HG03064 (cell line): ENCODE results near the gene TNFRSF9.
"Not testable (repeated sequence)": the region's sequence is repeated elsewhere in the genome, so short reads cannot be mapped to it uniquely, and the experiment has no call there.

Experiments
- ATAC-seq: cut with Tn5 transposase; IDR thresholded peaks from one replicate; pipeline ENCODE4 v1.9.1; 2021; ENCODE audit warnings: low read depth; ENCODE audit not compliant: unreplicated experiment

Gene TNFRSF9

GRCh38 chr1:7940745-7941436 is at the start of gene TNFRSF9:
TSS of gene TNFRSF9 (minus strand) at chr1:7940839. CDS start at chr1:7939994, 845 bp downstream.
- ATAC-seq: no peak

DNA sequence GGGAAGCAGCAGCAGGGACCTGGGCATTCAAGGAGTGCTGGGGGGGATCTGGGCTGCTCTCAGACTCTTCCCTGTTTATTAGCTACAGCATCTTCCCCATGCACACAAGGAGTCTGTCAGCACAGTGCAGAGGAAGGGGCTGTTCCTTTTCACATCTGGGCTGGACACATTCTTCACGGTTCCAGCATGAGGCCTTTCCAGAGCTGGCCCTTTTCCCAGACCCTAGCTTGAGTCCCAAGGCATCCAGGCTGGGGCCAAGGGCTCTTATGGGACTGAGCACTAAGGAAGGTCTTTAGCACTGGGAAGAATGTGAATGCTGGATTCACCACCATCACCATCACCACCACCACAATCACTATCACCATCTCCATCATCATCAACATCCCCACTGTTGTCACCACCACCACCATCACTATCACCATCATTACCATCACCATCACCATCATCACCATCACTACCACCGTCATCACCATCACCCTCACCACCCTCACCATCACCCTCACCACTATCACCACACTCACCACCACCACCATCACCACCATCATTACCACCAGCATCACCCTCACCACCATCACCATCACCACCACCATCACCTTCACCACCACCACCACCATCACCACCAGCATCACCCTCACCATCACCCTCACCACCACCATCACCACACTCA is 49.3 kb upstream of the TNFRSF9 start:
- no peak for ATAC-seq

DNA sequence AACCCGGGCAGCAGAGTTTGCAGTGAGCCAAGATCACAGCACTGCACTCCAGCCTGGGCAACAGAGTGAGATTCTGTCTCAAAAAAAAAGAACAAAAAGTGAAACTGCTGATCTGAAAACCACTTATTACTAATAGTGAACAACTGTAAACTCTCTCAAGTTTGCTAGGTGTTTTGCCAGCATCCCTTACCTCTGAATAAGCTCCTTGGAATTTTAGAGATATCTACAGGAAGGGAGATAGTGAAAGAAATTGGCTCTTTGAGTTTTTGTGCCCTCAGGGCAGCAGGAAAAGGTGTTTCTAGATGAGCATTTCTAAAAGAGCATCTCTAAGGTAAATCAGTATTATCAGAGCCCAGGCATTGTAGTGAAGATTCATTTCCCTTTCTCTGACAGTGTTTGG is 47.9 kb upstream of the TNFRSF9 start:
- ATAC-seq: no peak

DNA sequence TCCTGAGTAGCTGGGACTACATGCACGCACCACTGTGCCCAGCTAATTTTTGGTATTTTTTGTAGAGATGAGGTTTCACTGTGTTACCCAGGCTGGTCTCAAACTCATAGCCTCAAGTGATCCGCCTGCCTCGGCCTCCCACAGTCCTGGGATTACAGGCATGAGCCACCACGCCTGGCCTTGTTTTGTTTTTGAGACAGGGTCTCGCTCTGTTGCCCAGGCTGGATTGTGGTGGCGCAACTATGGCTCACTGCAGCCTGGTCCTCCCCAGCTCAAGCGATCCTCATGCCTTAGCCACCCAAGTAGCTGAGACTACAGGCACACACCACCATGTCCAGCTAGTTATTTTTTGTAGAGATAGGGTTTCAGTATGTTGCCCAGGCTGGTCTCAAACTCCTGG is 46.9 kb upstream of the TNFRSF9 start:
- ATAC-seq: no peak

DNA sequence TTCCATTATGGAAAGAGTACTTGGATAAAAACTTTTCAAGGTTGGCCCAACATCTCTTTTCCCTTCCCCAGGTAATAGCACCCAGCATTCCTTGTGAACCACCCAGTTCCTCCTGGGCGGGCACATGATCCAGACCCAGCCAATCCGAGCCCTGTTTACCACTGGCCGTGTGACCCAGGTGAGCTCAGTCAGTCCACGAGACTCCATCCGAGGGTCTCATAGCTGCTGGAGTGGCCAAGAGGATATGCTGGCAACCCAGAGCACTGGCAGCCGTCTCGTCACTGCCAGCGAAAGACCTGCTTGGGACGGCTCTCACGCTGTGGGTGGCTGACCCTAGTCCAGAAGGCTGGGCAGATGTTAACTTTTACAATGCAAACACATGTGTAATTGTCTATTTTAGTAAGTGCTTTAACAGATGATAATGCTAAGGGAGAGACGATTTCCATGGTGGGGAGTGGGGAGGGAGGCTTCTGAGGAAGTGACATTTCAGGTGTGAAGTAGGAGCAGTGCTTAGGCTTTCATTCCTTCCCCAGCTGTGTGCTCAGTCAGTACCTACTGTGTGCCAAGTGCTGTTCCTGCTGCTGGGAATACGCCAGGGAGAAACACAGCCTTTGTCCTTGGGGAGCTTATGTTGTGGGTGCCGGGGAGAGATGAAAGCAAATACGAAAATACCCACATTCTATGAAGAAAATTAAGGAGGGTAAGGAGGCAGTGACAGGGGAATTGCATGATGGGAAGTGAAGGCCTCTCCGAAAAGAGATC is 45.4 kb upstream of the TNFRSF9 start:
- ATAC-seq: no peak

GRCh38 chr1:7984811-7985210 is 44.2 kb upstream of the TNFRSF9 start:
- ATAC-seq: no peak

GRCh38 chr1:7983086-7983778 is 42.6 kb upstream of the TNFRSF9 start:
- no peak for ATAC-seq

- no peak for ATAC-seq
These were observed 40.3 kb upstream of the TNFRSF9 start for GRCh38 chr1:7980984-7981383.

DNA sequence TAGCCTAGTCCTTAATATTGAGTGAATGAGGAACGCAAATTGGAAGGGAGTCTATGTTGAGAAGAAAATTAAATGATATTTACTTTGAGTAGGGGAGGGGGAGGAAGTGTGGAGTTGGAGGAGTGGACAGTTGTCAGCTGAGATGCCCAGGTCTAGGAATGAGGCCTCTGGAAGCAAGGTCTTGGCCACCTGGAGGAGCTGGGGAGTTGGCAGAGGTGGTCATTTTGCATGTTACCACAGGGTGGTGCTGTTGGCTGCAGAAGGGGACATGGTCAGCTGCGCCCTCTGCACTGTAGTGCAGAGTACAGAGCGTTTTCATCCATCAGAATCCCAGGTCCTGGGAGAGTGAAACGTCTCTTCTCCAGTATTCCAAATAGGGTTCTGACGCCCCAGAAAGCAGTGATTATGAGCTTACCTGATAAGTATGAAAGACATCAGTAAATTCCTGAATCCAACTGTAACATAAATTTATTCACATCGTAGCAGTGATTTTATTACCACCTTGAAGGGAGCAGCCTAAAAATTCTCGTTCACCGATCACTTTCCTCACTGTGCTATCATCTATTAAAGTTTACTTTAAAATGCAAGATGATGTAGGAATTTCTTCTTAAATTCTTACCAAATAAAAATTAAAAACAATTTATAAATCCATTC is 34.7 kb upstream of the TNFRSF9 start:
- no peak for ATAC-seq

- no peak for ATAC-seq
These were observed 32.4 kb upstream of the TNFRSF9 start for GRCh38 chr1:7973086-7973485.

DNA sequence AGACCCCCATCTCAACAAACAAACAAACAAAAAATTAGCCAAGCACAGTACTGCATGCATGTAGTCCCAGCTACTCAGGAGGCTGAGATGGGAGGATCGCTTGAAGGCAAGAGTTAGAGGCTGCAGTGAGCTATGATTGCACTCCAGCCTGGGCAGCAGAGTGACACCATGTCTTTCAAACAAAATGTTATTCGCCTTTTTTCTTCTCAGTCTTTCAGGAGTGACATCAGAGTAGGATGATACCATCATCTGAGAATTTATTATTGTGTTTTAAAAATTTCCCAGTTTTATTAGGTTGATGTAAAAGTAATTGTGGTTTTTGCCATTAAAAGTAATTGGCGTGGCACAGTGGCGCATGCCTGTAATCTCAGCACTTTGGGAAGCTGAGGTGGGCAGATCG is 31.6 kb upstream of the TNFRSF9 start:
- ATAC-seq: no peak

DNA sequence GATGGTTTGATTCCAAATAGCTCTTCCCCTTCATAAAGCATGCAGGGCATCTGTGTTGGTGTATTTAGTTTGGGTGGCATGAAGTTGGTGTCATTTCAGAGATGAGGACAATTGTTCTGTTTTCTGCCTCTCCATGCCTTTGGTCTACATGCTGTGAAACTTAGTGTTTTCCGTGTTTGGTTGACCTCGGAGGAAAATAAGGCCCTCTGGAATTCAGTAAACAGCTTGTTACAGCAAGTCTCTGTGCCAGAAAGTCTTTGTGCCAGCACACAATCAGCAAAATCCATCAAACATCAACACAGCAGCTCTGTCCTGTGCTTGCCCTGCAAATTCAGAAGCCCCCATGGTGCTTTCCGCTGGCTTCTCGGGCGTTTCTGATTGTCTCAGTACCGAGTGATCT is 30.4 kb upstream of the TNFRSF9 start:
- no peak for ATAC-seq

- no peak for ATAC-seq
These were observed 29.6 kb upstream of the TNFRSF9 start for GRCh38 chr1:7970246-7970645.

GRCh38 chr1:7967651-7968050 is 27.0 kb upstream of the TNFRSF9 start:
- ATAC-seq: no peak

GRCh38 chr1:7967196-7967595 is 26.6 kb upstream of the TNFRSF9 start:
- no peak for ATAC-seq

DNA sequence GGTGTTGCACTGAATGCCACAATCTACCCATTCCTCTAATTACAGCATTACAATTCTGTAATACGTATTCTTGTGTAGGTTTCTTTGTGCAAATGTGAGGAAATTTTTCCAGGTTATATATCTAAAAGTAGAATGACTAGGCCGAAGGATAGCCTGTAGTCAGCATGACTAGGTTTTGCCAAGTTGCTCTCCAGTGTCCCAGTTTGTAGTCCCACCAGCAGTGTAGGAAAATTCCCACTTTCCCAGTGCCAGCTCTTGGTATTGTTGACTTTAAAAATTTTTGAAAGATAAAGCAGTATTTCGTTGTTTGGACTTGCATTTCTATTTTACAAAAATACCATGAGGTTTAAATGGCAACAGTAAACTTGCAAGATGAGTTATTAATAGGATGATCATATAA is 23.8 kb upstream of the TNFRSF9 start:
- no peak for ATAC-seq

GRCh38 chr1:7963841-7964240 is 23.2 kb upstream of the TNFRSF9 start:
- ATAC-seq: not testable (repeated sequence)

DNA sequence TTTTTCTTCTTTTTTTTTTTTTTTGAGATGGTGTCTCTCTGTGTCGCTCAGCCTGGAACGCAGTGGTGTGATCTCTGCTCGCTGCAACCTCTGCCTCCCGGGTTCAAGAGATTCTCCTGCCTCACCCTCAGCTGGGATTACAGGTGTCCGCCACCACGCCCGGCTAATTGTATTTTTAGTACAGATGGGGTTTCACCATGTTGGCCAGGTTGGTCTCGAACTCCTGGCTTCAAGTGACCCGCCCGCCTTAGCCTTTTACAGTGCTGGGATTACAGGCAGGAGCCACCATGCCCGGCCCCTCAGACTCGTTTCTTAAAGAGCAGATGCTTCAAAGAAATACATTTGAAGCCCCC is 22.7 kb upstream of the TNFRSF9 start:
- ATAC-seq: not testable (repeated sequence)

DNA sequence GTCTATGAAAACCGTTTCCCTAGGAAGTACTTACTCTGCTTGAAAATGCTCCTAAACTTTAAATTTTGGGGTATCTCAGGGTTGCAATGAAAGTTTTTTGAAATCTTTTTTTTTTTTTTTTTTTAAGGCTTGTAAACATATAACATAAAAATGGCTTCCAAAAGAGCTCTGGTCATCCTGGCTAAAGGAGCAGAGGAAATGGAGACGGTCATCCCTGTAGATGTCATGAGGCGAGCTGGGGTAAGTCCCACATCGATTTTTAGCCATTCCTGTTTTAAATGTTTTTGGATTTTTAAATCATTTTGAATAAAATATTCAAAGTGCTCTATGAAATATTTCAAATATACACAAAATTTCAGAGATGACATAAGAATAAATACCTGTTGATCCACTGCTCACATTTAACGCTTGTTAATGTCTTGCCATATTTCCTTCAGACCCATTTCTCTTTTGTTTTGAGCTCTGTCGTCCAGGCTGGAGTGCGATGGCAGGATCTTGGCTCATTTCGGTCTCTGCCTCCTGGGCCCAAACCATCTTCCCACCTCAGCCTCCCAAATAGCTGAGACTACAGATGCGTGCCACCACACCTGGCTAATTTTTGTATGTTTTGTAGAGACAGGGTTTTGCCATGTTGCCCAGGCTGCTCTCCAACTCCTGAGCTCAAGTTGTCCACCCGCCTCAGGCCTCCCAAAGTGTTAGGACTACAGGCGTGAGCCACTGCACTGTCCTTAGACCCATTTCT is 22.2 kb upstream of the TNFRSF9 start:
- no peak for ATAC-seq

DNA sequence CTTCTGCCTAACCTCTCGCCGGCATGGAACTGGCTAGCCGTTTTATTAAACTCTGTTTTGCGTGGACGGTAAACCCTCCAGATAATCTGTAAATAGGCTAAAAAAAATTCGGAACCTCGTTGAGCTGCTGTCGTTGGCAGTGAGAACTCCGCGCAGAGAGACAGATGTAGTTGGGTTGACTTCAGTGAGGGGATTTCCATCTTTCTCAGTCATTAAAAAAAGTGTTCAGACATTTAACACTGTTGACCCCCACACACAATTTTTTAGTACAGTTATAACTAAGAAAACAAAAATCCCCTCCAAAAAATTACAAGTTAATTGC is 21.3 kb upstream of the TNFRSF9 start:
- peak; percentile 16 for ATAC-seq
